COLO668 (cell line): ENCODE measurements around the gene CD63.

Source experiments
- DNase-seq: peaks from one replicate; lab custom pipeline; 2025; ENCODE audit not compliant: unreplicated experiment; lab: John Stamatoyannopoulos, UW

The CD63 gene

GRCh38 chr12:55688716-55689655 lies 39.8 kb downstream of the CD63 start:
- DNase-seq = no peak

GRCh38 chr12:55687746-55688145 lies 41.1 kb downstream of the CD63 start:
- DNase-seq = no peak

GRCh38 chr12:55686366-55687010 lies 42.3 kb downstream of the CD63 start:
- no peak for DNase-seq

- DNase-seq = no peak
Observed at GRCh38 chr12:55685671-55686070, 43.1 kb downstream of the CD63 start.

- no peak for DNase-seq
Observed at GRCh38 chr12:55684761-55685370, 43.9 kb downstream of the CD63 start.

GRCh38 chr12:55683676-55684075 lies 45.1 kb downstream of the CD63 start:
- DNase-seq = no peak

GRCh38 chr12:55682087-55682796 lies 46.6 kb downstream of the CD63 start:
- DNase-seq = no peak

- DNase-seq = peak; percentile 24
Observed at GRCh38 chr12:55681142-55682077, 47.4 kb downstream of the CD63 start.

GRCh38 chr12:55679691-55680090 lies 49.1 kb downstream of the CD63 start:
- no peak for DNase-seq

GRCh38 chr12:55676707-55677106 lies 52.1 kb downstream of the CD63 start:
- DNase-seq = no peak

GRCh38 chr12:55675666-55676065 lies 53.1 kb downstream of the CD63 start:
- DNase-seq = no peak
